AG04450 (cell line): ENCODE data around the gene ASPSCR1. TPM values are rescaled to one million over a fixed set of nuclear protein-coding genes. Genes with fewer than 3 reads are reported as not detected.

Experiments used
- CTCF ChIA-PET: fragments of 300-600, 350-600 bp; formaldehyde crosslinking; extraction: SDS; loops from one replicate; lab custom pipeline; 2022; ENCODE audit warnings: antibody characterized with exemption, inconsistent platforms; lab: Charles Lee
- POLR2A ChIA-PET: fragments of 350-600 bp; formaldehyde crosslinking; extraction: SDS; loops from one replicate; lab custom pipeline; 2021; ENCODE audit warnings: antibody characterized with exemption, inconsistent platforms; lab: Yijun Ruan, JAX
- DNase-seq: peaks from one replicate; pipeline ENCODE4 v3.0.0-alpha.2; 2011; ENCODE audit warnings: low read depth, low spot score
- H3K27ac ChIP-seq: one replicate; pipeline ENCODE4 v1.5.1; 2012; ENCODE audit warnings: low read depth, low read length, control low read depth
- H3K27me3 ChIP-seq: one replicate; pipeline ENCODE4 v1.6.0; 2012; ENCODE audit warnings: low read length; ENCODE audit not compliant: control insufficient read depth, insufficient read depth
- H3K4me3 ChIP-seq: 2 replicates; pipeline ENCODE4 v1.5.1; 2011; ENCODE audit warnings: mild to moderate bottlenecking, low read depth, low read length, control low read depth
- H3K9me3 ChIP-seq: 2 replicates; pipeline ENCODE4 v1.5.1; 2012; ENCODE audit warnings: low read length; ENCODE audit not compliant: control insufficient read depth, insufficient read depth
- polyA plus RNA-seq: library from polyadenylated mRNA; depleted of rRNA; stranded (reverse); fragments of >200 nt; gene quantifications from 2 replicates; pipeline ENCODE4 v1.2.3, GENCODE V29; 2011
- TF ChIP-seq, protein P1 (sequence below): IDR thresholded peaks from 2 replicates; pipeline ENCODE4 v1.5.1; 2011; ENCODE audit warnings: low read depth, low read length, control low read depth, inconsistent platforms

ASPSCR1 gene
- polyA plus RNA-seq, 1 experiment = 7.1 TPM

DNA sequence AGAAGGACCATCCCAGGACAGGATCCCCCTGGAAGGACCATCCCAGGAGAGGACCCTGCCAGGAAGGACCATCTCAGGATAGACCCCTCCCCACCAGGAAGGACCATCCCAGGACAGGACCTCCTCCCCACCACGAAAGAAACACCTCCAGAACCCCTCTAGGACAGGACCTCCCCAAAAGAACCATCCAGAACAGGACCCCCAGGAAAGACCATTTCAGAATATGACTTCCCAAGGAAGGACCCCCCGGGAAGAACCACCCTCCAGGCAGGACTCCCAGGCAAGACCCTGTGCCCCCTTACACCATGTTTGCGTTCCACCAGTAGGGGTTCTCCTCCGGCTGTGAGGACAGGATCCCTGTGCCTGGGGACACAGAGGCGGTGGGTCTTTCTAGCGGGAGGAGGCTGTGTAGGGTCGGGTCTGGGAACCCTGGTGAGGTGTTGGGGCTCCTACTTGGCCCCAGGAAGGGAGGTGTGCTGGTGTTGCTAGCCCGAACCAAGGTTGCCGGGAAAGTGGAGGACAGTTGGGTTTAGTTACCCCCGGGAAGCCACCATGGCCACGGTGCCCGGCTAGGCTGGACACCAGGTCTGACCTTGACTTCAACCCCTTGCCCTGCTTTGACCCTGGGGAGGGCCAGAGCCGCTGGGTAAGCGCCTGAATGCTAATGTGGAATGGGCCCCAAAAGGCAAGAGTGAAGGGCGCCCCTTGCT is 18.6 kb upstream of the ASPSCR1 start:
- ChIA-PET POLR2A (interaction anchor here (1.9 kb wide), 1 partner anchor 64 kb away, joined by 9 read pairs; the partner anchor contains the start of genes CENPX and LRRC45), CTCF (interaction anchor here (0.8 to 1.9 kb wide), 10 partner anchors 14 to 79 kb away, joined by 3 to 34 read pairs (median 4); partner anchors contain the start of genes CENPX, DCXR and LRRC45)
- H3K4me3 ChIP-seq = no peak overlapping the region
- TF ChIP-seq, protein P1, sequence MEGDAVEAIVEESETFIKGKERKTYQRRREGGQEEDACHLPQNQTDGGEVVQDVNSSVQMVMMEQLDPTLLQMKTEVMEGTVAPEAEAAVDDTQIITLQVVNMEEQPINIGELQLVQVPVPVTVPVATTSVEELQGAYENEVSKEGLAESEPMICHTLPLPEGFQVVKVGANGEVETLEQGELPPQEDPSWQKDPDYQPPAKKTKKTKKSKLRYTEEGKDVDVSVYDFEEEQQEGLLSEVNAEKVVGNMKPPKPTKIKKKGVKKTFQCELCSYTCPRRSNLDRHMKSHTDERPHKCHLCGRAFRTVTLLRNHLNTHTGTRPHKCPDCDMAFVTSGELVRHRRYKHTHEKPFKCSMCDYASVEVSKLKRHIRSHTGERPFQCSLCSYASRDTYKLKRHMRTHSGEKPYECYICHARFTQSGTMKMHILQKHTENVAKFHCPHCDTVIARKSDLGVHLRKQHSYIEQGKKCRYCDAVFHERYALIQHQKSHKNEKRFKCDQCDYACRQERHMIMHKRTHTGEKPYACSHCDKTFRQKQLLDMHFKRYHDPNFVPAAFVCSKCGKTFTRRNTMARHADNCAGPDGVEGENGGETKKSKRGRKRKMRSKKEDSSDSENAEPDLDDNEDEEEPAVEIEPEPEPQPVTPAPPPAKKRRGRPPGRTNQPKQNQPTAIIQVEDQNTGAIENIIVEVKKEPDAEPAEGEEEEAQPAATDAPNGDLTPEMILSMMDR = no peak
- H3K9me3 ChIP-seq = no peaks in the 10 kb centered on the region; the same call in 1 of the 2 replicates
- no peak overlapping the region for H3K27ac ChIP-seq
- DNase-seq = no peak
- peaks cover 43% of the 10 kb centered on the region for H3K27me3 ChIP-seq

- TF ChIP-seq, protein P1 = peak; percentile 45
- Histone ChIP-seq H3K9me3 (no peaks in the 10 kb centered on the region; the same call in 1 of the 2 replicates), H3K4me3 (peak overlapping the region; percentile 7; the same call in 1 of the 2 replicates), H3K27ac (no peak overlapping the region), H3K27me3 (peaks cover 47% of the 10 kb centered on the region)
- ChIA-PET POLR2A (interaction anchor here (0.6 to 1.9 kb wide), 2 partner anchors 63 to 955 kb away, joined by 3 to 9 read pairs; partner anchors contain the start of genes CENPX and LRRC45), CTCF (interaction anchor here (0.6 to 1.9 kb wide), 12 partner anchors 15 to 337 kb away, joined by 3 to 34 read pairs (median 3); partner anchors contain the start of genes CENPX, DCXR and LRRC45)
- DNase-seq = no peak
These were observed 17.9 kb upstream of the ASPSCR1 start for GRCh38 chr17:81959362-81960129.

GRCh38 chr17:81960130-81960958 is 17.1 kb upstream of the ASPSCR1 start:
- no peak overlapping the region for H3K27ac ChIP-seq
- TF ChIP-seq, protein P1 = no peak
- no peaks in the 10 kb centered on the region; the same call in 1 of the 2 replicates for H3K9me3 ChIP-seq
- no peak for DNase-seq
- peaks cover 47% of the 10 kb centered on the region for H3K27me3 ChIP-seq
- peak overlapping the region; percentile 7; the same call in 1 of the 2 replicates for H3K4me3 ChIP-seq
- ChIA-PET CTCF (interaction anchor here (0.6 to 1.9 kb wide), 12 partner anchors 16 to 336 kb away, joined by 3 to 34 read pairs (median 4); partner anchors contain the start of genes CENPX, DCXR and LRRC45), POLR2A (interaction anchor here (0.6 to 1.9 kb wide), 2 partner anchors 62 to 955 kb away, joined by 3 to 9 read pairs; partner anchors contain the start of genes CENPX and LRRC45)

GRCh38 chr17:81961087-81961511 is 16.3 kb upstream of the ASPSCR1 start, which contains the start of gene NOTUM:
TSS of gene NOTUM (minus strand) at chr17:81961187. CDS start at chr17:81960909, 278 bp downstream.
- no peak for DNase-seq
- Histone ChIP-seq H3K9me3 (no peaks in the 10 kb centered on the region; the same call in 1 of the 2 replicates), H3K27me3 (peaks cover 45% of the 10 kb centered on the region), H3K4me3 (peak within 1 kb of the TSS; percentile 7; the same call in 1 of the 2 replicates), H3K27ac (no peak within 1 kb of the TSS)
- TF ChIP-seq, protein P1 = peak; percentile 32
- CTCF ChIA-PET = interaction anchor here (0.6 to 1.9 kb wide), 4 partner anchors 16 to 59 kb away, joined by 4 to 11 read pairs (median 7); no protein-coding TSS in a partner anchor
- POLR2A ChIA-PET = no interaction called here
